Uterus (tissue), 4 donors: ENCODE results near the gene SPTAN1. TPM values are rescaled to one million over a fixed set of nuclear protein-coding genes. Genes with fewer than 3 reads are reported as not detected.

Experiments
- DNase-seq, 2 donors: peaks; one replicate each; pipeline ENCODE4 v3.0.0-alpha.2; 2019 to 2020
- H3K27ac ChIP-seq, 2 donors: fragments of 200-600 bp; sonication (generic); 1 replicate in 1 of 2; 2 replicates in 1 of 2; pipeline ENCODE4 v1.5.1; 2016 to 2018
- H3K27me3 ChIP-seq, 2 donors: fragments of 200-600 bp; sonication (generic); one replicate each; pipeline ENCODE4 v1.5.1; 2018 to 2019; ENCODE audit warnings: control low read depth in 1 of 2
- H3K36me3 ChIP-seq, 2 donors: fragments of 200-600 bp; sonication (generic); one replicate each; pipeline ENCODE4 v1.5.1; 2019; ENCODE audit warnings: control low read depth in 1 of 2
- H3K4me1 ChIP-seq, 2 donors: fragments of 200-600 bp; sonication (generic); one replicate each; pipeline ENCODE4 v1.5.1; 2018 to 2019; ENCODE audit warnings: control low read depth in 1 of 2
- H3K4me3 ChIP-seq, 2 donors: fragments of 200-600 bp; sonication (generic); 1 replicate in 1 of 2; 2 replicates in 1 of 2; pipeline ENCODE4 v1.5.1; 2018 to 2019; ENCODE audit warnings: mild to moderate bottlenecking in 1 of 2
- H3K9me3 ChIP-seq, 2 donors: fragments of 200-600 bp; sonication (generic); one replicate each; pipeline ENCODE4 v1.5.1; 2019; ENCODE audit warnings: control low read depth in 1 of 2
- POLR2A ChIP-seq, 2 donors: fragments of 450-650 bp; IDR thresholded peaks; one replicate each; pipeline ENCODE4 v1.6.1; 2016; ENCODE audit warnings: antibody characterized with exemption in 2 of 2, mild to moderate bottlenecking in 1 of 2, moderate library complexity in 1 of 2
- intact Hi-C: fragments of 100-400 bp; cut with DNase I; formaldehyde crosslinking; loops from one replicate; pipeline ENCODE4 v1.15.1; 2023; ENCODE audit warnings: low total_unique reads
- total RNA-seq, 4 donors: library from RNA; depleted of rRNA in 3 of 4; stranded (reverse); fragments of >200 nt in 3 of 4; gene quantifications; one replicate each; pipeline versions ENCODE4 v1.1.0 to v1.2.4, GENCODE V29; 2014 to 2023
- TF ChIP-seq, protein P1 (sequence below), 4 experiments: fragments of 200-600 bp in 2 of 4; fragments of 450-650 bp in 2 of 4; sonication (generic) in 2 of 4; IDR thresholded peaks; one replicate each; pipeline ENCODE4 v1.5.1; 2016 to 2019; ENCODE audit warnings: antibody characterized with exemption in 4 of 4, mild to moderate bottlenecking in 2 of 4, moderate library complexity in 1 of 4
- donor health status: DM: yes; HTN: yes; CAD: no.

SPTAN1 gene
- total RNA-seq, 4 donors from 2014 or later, result 244 to 521 (median 335) TPM

DNA sequence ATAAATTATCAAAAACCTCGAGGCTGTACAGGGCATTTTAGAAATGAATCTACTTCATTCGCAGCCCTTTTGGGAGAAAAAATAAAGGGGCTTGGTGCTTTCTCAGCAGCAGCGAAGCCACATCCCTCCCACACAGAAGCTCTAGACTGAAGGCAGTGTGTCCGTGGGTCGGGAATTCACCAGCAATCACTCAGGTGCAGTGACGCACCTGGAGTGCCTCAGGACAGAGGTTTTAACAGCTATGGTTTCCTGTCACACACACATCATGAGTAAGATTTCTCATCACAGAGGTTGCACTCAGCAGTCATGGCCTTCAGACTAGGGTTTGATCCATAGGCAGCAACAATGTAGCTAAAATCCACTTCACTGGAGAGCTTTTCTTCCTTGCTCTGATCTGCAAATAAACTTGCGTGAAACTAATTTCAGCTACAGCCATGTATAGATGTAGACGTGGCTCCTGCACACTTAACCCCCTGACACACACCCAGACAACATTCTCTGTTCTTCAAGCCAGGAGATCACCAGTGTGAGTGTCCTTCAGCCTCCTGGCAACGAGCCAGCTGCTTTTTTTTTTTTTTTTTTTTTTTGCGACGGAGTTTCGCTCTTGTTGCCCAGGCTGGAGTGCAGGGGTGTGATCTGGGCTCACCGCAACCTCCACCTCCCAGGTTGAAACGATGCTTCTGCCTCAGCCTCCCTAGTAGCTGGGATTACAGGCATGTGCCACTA is 69.5 kb downstream of the SPTAN1 start:
- Histone ChIP-seq H3K4me3 (no peak overlapping the region), H3K9me3 (no peaks in the 10 kb centered on the region), H3K27me3 (no peaks in the 10 kb centered on the region), H3K36me3 (no peaks in the 10 kb centered on the region), H3K4me1 (no peaks in the 10 kb centered on the region), H3K27ac (no peak overlapping the region)
- no peak for DNase-seq
- intact Hi-C loops, result no loop called here
- TF ChIP-seq, protein P1, sequence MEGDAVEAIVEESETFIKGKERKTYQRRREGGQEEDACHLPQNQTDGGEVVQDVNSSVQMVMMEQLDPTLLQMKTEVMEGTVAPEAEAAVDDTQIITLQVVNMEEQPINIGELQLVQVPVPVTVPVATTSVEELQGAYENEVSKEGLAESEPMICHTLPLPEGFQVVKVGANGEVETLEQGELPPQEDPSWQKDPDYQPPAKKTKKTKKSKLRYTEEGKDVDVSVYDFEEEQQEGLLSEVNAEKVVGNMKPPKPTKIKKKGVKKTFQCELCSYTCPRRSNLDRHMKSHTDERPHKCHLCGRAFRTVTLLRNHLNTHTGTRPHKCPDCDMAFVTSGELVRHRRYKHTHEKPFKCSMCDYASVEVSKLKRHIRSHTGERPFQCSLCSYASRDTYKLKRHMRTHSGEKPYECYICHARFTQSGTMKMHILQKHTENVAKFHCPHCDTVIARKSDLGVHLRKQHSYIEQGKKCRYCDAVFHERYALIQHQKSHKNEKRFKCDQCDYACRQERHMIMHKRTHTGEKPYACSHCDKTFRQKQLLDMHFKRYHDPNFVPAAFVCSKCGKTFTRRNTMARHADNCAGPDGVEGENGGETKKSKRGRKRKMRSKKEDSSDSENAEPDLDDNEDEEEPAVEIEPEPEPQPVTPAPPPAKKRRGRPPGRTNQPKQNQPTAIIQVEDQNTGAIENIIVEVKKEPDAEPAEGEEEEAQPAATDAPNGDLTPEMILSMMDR (IDR thresholded peaks at IDR 0.05), result no peak
- no peak for TF ChIP-seq POLR2A (IDR thresholded peaks at IDR 0.05)

DNA sequence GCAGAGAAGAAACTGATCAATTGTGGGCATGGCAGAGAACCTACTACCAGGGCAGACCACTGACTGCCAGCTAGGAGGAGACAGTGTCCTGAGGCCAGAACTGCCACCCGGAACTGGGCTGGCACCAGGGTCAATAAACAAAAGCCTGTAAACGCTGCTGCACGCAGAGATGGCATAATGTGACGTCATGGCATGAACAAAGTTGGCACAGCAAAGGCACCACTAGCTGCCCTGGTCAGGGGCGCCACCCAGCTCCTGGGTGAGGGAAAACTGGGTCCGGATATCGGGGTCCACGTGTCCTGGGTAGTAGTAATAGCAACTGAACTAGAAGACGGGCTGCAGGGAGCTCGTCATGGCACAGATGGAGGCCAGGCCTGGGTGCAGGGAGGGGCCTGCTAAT is 72.2 kb downstream of the SPTAN1 start:
- H3K36me3 ChIP-seq, result no peaks in the 10 kb centered on the region
- H3K4me3 ChIP-seq, result no peak overlapping the region
- TF ChIP-seq, protein P1 (IDR thresholded peaks at IDR 0.05), result no peak
- TF ChIP-seq POLR2A (IDR thresholded peaks at IDR 0.05), result no peak
- no peaks in the 10 kb centered on the region for H3K4me1 ChIP-seq
- H3K27ac ChIP-seq, result no peak overlapping the region
- intact Hi-C loops, result no loop called here
- H3K9me3 ChIP-seq, result no peaks in the 10 kb centered on the region
- no peaks in the 10 kb centered on the region for H3K27me3 ChIP-seq
- DNase-seq, result no peak

DNA sequence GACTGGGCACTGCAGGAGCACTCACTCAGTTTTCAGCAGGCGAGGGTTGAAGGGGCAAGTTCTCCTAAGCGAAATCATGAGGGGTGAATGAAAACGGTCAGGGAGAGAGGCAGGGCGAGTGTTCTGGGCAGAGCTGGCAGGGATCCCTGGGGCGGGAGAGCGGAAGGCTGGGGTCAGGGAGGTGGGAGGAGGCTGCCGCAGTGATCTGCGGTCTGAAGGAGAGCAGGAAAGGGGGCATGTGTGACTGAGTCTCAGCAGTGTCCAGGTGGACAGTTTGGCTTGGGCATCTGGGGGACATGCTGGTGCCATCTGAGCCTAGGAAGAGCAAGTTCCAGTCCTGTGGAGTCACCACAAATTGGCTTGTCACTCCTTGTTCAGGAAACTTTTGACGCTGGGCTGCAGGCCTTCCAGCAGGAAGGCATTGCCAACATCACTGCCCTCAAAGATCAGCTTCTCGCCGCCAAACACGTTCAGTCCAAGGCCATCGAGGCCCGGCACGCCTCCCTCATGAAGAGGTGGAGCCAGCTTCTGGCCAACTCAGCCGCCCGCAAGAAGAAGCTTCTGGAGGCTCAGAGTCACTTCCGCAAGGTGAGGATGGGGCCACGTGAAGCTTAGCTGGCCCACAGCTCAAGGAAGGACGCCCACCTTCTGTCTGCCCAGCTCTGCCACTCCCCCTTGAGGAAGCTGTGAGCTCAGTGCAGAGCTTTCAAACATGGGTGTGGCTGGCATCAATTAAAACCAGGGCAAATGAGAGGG is 73.2 kb downstream of the SPTAN1 start:
- no peaks in the 10 kb centered on the region for H3K36me3 ChIP-seq
- no peaks in the 10 kb centered on the region for H3K27me3 ChIP-seq
- no peaks in the 10 kb centered on the region for H3K4me1 ChIP-seq
- no peak overlapping the region for H3K4me3 ChIP-seq
- TF ChIP-seq, protein P1 (IDR thresholded peaks at IDR 0.05), result no peak
- no peak for TF ChIP-seq POLR2A (IDR thresholded peaks at IDR 0.05)
- intact Hi-C loops, result no loop called here
- DNase-seq, result no peak
- H3K9me3 ChIP-seq, result no peaks in the 10 kb centered on the region
- no peak overlapping the region for H3K27ac ChIP-seq

DNA sequence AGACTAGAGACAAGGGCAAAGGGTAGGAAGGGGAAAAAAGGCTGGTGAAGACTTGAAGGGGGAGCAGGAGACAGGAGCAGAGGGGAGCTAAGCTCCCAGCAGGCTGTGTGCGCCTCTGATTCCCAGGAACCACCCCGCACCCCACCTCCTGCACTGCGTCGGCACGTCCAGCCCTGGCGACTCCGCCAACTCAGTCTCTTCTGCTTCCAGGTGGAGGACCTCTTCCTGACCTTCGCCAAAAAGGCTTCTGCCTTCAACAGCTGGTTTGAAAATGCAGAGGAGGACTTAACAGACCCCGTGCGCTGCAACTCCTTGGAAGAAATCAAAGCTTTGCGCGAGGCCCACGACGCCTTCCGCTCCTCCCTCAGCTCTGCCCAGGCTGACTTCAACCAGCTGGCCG is 73.8 kb downstream of the SPTAN1 start:
- Histone ChIP-seq H3K36me3 (no peaks in the 10 kb centered on the region), H3K4me1 (no peaks in the 10 kb centered on the region), H3K27ac (no peak overlapping the region), H3K9me3 (no peaks in the 10 kb centered on the region), H3K4me3 (no peak overlapping the region), H3K27me3 (no peaks in the 10 kb centered on the region)
- no peak for DNase-seq
- intact Hi-C loops, result no loop called here
- TF ChIP-seq POLR2A (IDR thresholded peaks at IDR 0.05), result no peak
- TF ChIP-seq, protein P1 (IDR thresholded peaks at IDR 0.05), result no peak

DNA sequence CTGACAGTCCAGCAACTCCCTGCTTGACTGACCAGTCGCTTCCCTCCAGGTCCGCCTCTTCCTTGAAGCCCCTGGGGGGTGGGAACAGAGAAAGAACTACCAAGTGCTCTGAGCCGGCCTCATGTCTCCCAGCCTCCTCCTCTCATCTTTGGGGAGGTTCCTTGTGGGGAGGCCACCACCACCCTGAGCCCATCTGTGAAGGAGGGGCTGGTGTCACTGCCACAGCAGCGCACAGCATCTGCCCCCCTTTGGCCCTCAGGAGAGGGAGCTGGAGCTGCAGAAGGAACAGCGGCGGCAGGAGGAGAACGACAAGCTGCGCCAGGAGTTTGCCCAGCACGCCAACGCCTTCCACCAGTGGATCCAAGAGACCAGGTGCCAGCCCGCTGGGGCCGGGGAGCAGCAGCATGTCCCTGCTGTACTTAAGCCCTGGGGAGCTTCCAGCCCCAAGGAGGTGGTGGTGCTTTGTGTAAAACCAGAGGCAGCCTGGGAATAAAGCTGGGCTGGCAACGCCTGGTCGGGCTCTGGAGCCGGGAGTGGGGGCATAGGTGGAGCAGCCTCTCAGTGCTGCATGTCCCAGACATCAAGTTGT is 74.8 kb downstream of the SPTAN1 start:
- DNase-seq, result no peak
- H3K9me3 ChIP-seq, result no peaks in the 10 kb centered on the region
- no peak overlapping the region for H3K4me3 ChIP-seq
- no peaks in the 10 kb centered on the region for H3K4me1 ChIP-seq
- H3K27me3 ChIP-seq, result no peaks in the 10 kb centered on the region
- no peak for TF ChIP-seq POLR2A (IDR thresholded peaks at IDR 0.05)
- TF ChIP-seq, protein P1 (IDR thresholded peaks at IDR 0.05), result no peak
- no peak overlapping the region for H3K27ac ChIP-seq
- H3K36me3 ChIP-seq, result no peaks in the 10 kb centered on the region
- intact Hi-C loops, result no loop called here
